GM19463 (cell line): ENCODE measurements around the gene GMNC.

Experiments used
- ATAC-seq: cut with Tn5 transposase; IDR thresholded peaks from one replicate; pipeline ENCODE4 v1.9.1; 2021; ENCODE audit warnings: mild to moderate bottlenecking, moderate library complexity; ENCODE audit not compliant: unreplicated experiment

GMNC gene

GRCh38 chr3:190849607-190850006 lies 12.9 kb downstream of the GMNC start:
- no peak for ATAC-seq

- ATAC-seq: no peak
These were observed 13.6 kb downstream of the GMNC start for GRCh38 chr3:190848870-190849269.

- ATAC-seq: no peak
These were observed 15.1 kb downstream of the GMNC start for GRCh38 chr3:190847436-190847835.

DNA sequence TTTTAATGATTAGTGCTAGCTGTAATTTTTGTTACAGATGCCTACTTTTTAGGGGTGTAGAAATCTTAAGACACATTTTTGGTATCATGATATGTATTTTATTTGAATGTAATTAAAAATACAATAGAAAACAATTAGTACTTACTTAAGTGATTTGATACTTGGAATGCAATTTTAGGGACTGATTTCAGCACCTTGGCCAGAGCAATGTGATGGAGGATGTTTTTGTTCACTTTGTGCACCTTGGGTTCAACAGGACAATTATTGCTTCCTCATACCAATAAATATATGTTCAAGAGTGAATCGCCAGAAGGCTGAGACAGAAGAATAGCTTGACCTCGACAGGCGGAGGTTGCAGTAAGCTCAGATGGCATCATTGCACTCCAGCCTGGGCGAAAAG lies 22.3 kb downstream of the GMNC start:
- no peak for ATAC-seq

- ATAC-seq: no peak
These were observed 31.3 kb downstream of the GMNC start for GRCh38 chr3:190831225-190831624.

- no peak for ATAC-seq
These were observed 32.5 kb downstream of the GMNC start for GRCh38 chr3:190830031-190830430.

GRCh38 chr3:190826018-190826417 lies 36.5 kb downstream of the GMNC start:
- ATAC-seq: no peak

GRCh38 chr3:190825386-190826016 lies 37.0 kb downstream of the GMNC start:
- no peak for ATAC-seq

DNA sequence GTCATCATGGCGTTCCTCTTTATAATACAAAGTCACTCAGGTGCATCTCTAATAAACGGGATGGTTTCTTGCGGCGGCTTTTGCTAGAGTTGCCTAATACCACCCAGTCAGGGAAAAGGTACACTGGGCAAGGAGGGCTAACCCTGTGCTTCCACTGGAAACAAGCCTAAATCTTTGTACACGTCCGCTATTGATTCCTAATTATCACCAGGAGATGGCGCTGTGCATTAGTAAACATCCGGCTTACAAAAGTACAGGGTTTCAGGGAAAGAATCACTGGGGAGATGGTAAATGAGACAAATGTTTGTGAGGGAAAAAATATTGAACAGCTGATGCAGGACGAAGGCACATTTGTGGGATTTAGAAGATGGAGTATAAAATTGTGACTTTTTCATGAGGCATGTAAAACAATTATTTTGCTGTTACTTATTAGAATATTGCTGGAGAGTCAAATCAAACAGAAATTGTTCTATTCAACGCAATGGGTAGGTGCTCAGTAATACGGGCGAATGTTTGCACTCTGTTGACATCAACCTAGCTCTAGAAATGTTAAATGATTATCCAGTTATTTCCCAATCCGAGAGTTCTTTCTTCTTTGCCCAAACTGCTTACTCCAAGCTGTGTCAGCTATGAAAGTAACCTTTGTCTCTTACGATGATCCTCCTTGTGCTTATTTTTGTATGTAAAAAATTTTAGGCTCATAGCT lies 50.6 kb downstream of the GMNC start:
- ATAC-seq: peak; percentile 70

DNA sequence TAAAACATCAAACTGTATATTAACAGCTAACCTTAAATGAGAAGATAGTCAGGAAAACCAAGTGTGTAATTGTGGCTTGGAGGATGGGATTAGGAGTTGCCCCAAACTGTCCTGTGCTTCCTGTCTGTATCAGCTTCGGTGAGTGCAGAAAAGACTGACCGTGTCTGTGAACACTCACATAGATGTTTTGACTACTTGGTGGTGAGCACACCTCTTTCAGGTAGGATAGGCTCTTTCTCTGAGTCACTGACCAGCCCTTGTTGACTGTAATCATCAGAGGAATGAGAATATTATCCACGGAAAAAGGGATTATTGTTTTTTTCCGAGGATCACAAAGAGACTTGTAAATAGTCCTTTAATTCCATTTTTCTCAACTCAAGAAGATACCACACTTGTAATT lies 51.5 kb downstream of the GMNC start:
- no peak for ATAC-seq

DNA sequence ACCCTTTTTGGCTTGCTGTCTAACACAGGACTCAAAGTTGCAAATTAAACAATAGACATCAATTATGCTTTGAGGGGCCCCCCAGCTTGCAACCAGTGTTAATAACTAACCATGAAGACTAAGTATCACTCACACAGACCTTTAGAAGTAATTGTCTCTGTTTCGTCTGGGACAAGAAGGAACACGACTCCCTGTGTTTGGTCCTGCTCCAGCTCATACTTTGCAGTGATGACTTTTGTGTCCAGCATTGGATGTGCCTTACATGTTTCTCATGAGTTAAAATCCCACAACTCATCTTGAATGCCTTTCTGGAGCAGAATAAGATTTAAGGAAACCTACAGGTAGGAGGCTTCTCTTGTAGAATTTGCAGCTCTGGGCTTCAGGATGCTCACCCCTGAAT lies 53.1 kb downstream of the GMNC start:
- ATAC-seq: no peak

DNA sequence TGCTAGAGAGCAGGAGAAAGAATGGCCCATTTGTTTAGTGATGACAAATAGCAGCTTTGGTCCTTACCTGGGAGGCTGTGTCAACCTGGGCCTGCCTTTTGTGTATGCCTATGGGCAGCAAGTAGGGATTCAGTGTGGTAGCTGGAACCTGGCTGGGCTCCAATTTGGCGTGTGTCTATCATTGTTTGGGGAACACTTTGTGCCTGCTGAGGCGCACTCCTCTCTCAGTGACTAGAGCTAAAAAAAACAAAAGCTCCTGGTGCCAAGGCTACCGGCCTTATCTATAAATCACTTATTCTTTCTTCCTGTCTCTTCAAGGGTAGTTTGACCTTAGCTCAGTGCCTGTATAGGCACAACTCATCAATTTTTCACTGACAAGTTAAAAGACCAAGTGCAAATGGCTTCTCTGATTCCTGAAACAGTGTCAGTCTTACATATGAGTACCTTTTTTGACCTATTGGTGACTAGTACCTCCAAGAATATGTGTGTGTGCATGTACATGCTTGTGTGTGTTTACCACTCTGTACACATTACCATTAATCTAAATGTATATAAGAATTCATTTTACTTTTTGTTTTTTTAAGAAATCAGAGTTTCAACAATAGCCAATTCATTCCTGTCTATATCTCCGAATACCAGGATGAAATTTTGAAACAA lies 54.6 kb downstream of the GMNC start:
- ATAC-seq: no peak
